H9 (cell line): ENCODE data around the gene LEF1. TPM values are rescaled to one million over a fixed set of nuclear protein-coding genes. Genes with fewer than 3 reads are reported as not detected.

Experiments
- DNase-seq: peaks from one replicate; pipeline ENCODE4 v3.0.0-alpha.2; 2017
- H2AFZ ChIP-seq: one replicate; pipeline ENCODE4 v1.6.1; 2013; ENCODE audit warnings: mild to moderate bottlenecking, low read length, control low read depth, moderate library complexity
- H2AK5ac ChIP-seq: 2 replicates; pipeline ENCODE4 v1.6.1; 2013; ENCODE audit warnings: low read length, control low read depth, mixed read lengths; ENCODE audit not compliant: insufficient read length
- H2BK120ac ChIP-seq: one replicate; pipeline ENCODE4 v1.6.1; 2013; ENCODE audit warnings: low read depth, mild to moderate bottlenecking, low read length, control low read depth, inconsistent platforms; ENCODE audit not compliant: poor library complexity, severe bottlenecking
- H2BK12ac ChIP-seq: 2 replicates; pipeline ENCODE4 v1.6.1; 2013; ENCODE audit warnings: low read length, control low read depth, mixed read lengths, low read depth; ENCODE audit not compliant: insufficient read length
- H2BK15ac ChIP-seq: 2 replicates; pipeline ENCODE4 v1.6.1; 2013; ENCODE audit warnings: low read depth, low read length, control low read depth
- H2BK20ac ChIP-seq: one replicate; pipeline ENCODE4 v1.6.1; 2013; ENCODE audit warnings: low read depth, mild to moderate bottlenecking, low read length, control low read depth, inconsistent platforms; ENCODE audit not compliant: poor library complexity, severe bottlenecking
- H2BK5ac ChIP-seq: 2 replicates; pipeline ENCODE4 v1.6.1; 2013; ENCODE audit warnings: low read length, control low read depth, mixed read lengths; ENCODE audit not compliant: insufficient read length
- H3K14ac ChIP-seq: 2 replicates; pipeline ENCODE4 v1.6.1; 2013; ENCODE audit warnings: low read length, control low read depth; ENCODE audit not compliant: insufficient read depth
- H3K18ac ChIP-seq: 2 replicates; pipeline ENCODE4 v1.6.1; 2013; ENCODE audit warnings: low read depth, mild to moderate bottlenecking, mixed read lengths, low read length, control low read depth; ENCODE audit not compliant: insufficient read length
- H3K23ac ChIP-seq: 2 replicates; pipeline ENCODE4 v1.6.1; 2013; ENCODE audit warnings: low read length, control low read depth, mixed read lengths, low read depth; ENCODE audit not compliant: insufficient read length
- H3K23me2 ChIP-seq: 2 replicates; pipeline ENCODE4 v1.6.1; 2013; ENCODE audit warnings: low read depth, mild to moderate bottlenecking, mixed read lengths, low read length, control low read depth; ENCODE audit not compliant: insufficient read length, poor library complexity, severe bottlenecking
- H3K27ac ChIP-seq: 2 replicates; pipeline ENCODE4 v1.5.1; 2013; ENCODE audit warnings: low read length, control low read depth, mixed read lengths, low read depth; ENCODE audit not compliant: insufficient read length
- H3K27me3 ChIP-seq: 2 replicates; pipeline ENCODE4 v1.6.1; 2013; ENCODE audit warnings: low read length, control low read depth, inconsistent platforms; ENCODE audit not compliant: insufficient read depth
- H3K4ac ChIP-seq: 2 replicates; pipeline ENCODE4 v1.6.1; 2013; ENCODE audit warnings: low read depth, mild to moderate bottlenecking, control low read depth, inconsistent platforms, low read length, moderate library complexity
- H3K4me1 ChIP-seq: 2 replicates; pipeline ENCODE4 v1.6.1; 2013; ENCODE audit warnings: low read length, control low read depth, inconsistent platforms; ENCODE audit not compliant: insufficient read depth
- H3K4me2 ChIP-seq: 2 replicates; pipeline ENCODE4 v1.6.1; 2013; ENCODE audit warnings: low read length, control low read depth, mixed read lengths; ENCODE audit not compliant: insufficient read length, insufficient read depth
- H3K56ac ChIP-seq: 2 replicates; pipeline ENCODE4 v1.6.1; 2013; ENCODE audit warnings: low read depth, mild to moderate bottlenecking, mixed read lengths, low read length, control low read depth; ENCODE audit not compliant: insufficient read length
- H3K79me1 ChIP-seq: 2 replicates; pipeline ENCODE4 v1.6.1; 2013; ENCODE audit warnings: low read depth, mild to moderate bottlenecking, moderate library complexity, low read length, control low read depth, inconsistent platforms; ENCODE audit not compliant: insufficient read depth, poor library complexity, severe bottlenecking
- H3K79me2 ChIP-seq: 2 replicates; pipeline ENCODE4 v1.6.1; 2013; ENCODE audit warnings: low read length, control low read depth, inconsistent platforms; ENCODE audit not compliant: insufficient read depth
- H3K9ac ChIP-seq: 2 replicates; pipeline ENCODE4 v1.6.1; 2013; ENCODE audit warnings: low read length, control low read depth, mixed read lengths; ENCODE audit not compliant: insufficient read length; ENCODE audit errors: extremely low read depth
- H3K9me3 ChIP-seq: one replicate; pipeline ENCODE4 v1.6.1; 2013; ENCODE audit warnings: low read depth, low read length, inconsistent platforms; ENCODE audit not compliant: control insufficient read depth
- H3T11ph ChIP-seq: one replicate; pipeline ENCODE4 v1.6.1; 2013; ENCODE audit warnings: mild to moderate bottlenecking, low read length, control low read depth, inconsistent platforms
- H4K20me1 ChIP-seq: one replicate; pipeline ENCODE4 v1.6.1; 2013; ENCODE audit not compliant: control insufficient read depth, insufficient read length, insufficient read depth
- H4K5ac ChIP-seq: 2 replicates; pipeline ENCODE4 v1.6.1; 2013; ENCODE audit warnings: low read depth, mild to moderate bottlenecking, mixed read lengths, low read length, control low read depth; ENCODE audit not compliant: insufficient read length
- H4K8ac ChIP-seq: replicated peaks from 2 replicates; pipeline ENCODE4 v1.6.1; 2013; ENCODE audit warnings: low read length, control low read depth, mixed read lengths, low read depth; ENCODE audit not compliant: insufficient read length
- H4K91ac ChIP-seq: 2 replicates; pipeline ENCODE4 v1.6.1; 2013; ENCODE audit warnings: low read depth, mild to moderate bottlenecking, moderate library complexity, mixed read lengths, low read length, control low read depth; ENCODE audit not compliant: insufficient read length
- H3K27ac Mint-ChIP-seq, 3 experiments: 2 replicates in 2 of 3; 3 replicates in 1 of 3; pipeline ENCODE4 v1.8.0; 2020 to 2021; ENCODE audit warnings: mixed read lengths in 3 of 3, mild to moderate bottlenecking in 1 of 3, moderate library complexity in 1 of 3
- H3K27me3 Mint-ChIP-seq: 2 replicates; pipeline ENCODE4 v1.8.0; 2021; ENCODE audit warnings: low read depth, mild to moderate bottlenecking, moderate library complexity, mixed read lengths
- H3K36me3 Mint-ChIP-seq, 3 experiments: 2 replicates in 2 of 3; 3 replicates in 1 of 3; pipeline ENCODE4 v1.8.0; 2020 to 2021; ENCODE audit warnings: low read depth in 3 of 3, mixed read lengths in 3 of 3; ENCODE audit not compliant: insufficient read depth in 1 of 3
- H3K4me1 Mint-ChIP-seq, 2 experiments: 2 replicates each; pipeline ENCODE4 v1.8.0; 2020; ENCODE audit warnings: mixed read lengths in 2 of 2
- H3K4me3 Mint-ChIP-seq, 2 experiments: 2 replicates in 1 of 2; 3 replicates in 1 of 2; pipeline ENCODE4 v1.8.0; 2020 to 2021; ENCODE audit warnings: mild to moderate bottlenecking in 2 of 2, mixed read lengths in 2 of 2, moderate library complexity in 1 of 2
- H3K9me3 Mint-ChIP-seq, 2 experiments: 2 replicates in 1 of 2; 3 replicates in 1 of 2; pipeline ENCODE4 v1.8.0; 2020; ENCODE audit warnings: mild to moderate bottlenecking in 2 of 2, mixed read lengths in 2 of 2, moderate library complexity in 1 of 2
- CTCF ChIP-seq: fragments of 200-600 bp; sonication (generic); conservative IDR thresholded peaks from 3 replicates; pipeline ENCODE4 v1.8.0; 2021; ENCODE audit warnings: antibody characterized with exemption, mild to moderate bottlenecking
- WGBS: extraction: QIAGEN DNeasy Blood & Tissue Kit; methylation state at CpG from one replicate; pipeline ENCODE4 v1.1.7; 2013; ENCODE audit warnings: missing lambda C conversion rate, low lambda C conversion rate, mixed read lengths; ENCODE audit not compliant: insufficient read length; ENCODE audit errors: extremely low coverage; 5-methylcytosine and 5-hydroxymethylcytosine counted together
- total RNA-seq: library from RNA; stranded (reverse); gene quantifications from 2 replicates; pipeline ENCODE4 v1.2.1, GENCODE V29; 2021

Gene LEF1
- total RNA-seq, 1 experiment from 2014 or later, result 2.5 TPM

- H3T11ph ChIP-seq, result no peak overlapping the region
- no peak overlapping the region for H2BK12ac ChIP-seq
- no peaks in the 10 kb centered on the region for H4K20me1 ChIP-seq
- no peaks in the 10 kb centered on the region for H3K9me3 Mint-ChIP-seq
- H3K36me3 Mint-ChIP-seq, result no peaks in the 10 kb centered on the region; a peak in 1 of 7 replicates
- H2BK5ac ChIP-seq, result no peak overlapping the region
- no CpG with 5 or more reads among the region's 2 CpGs for WGBS
- H3K79me1 ChIP-seq, result no peaks in the 10 kb centered on the region
- H3K4me2 ChIP-seq, result no peak overlapping the region
- H3K14ac ChIP-seq, result no peak overlapping the region
- no peaks in the 10 kb centered on the region for H3K27me3 ChIP-seq
- no peak overlapping the region for H4K5ac ChIP-seq
- H3K79me2 ChIP-seq, result no peaks in the 10 kb centered on the region
- H3K56ac ChIP-seq, result no peak overlapping the region
- H3K4me3 Mint-ChIP-seq, result no peak overlapping the region
- H4K91ac ChIP-seq, result no peak overlapping the region
- H3K23me2 ChIP-seq, result no peaks in the 10 kb centered on the region
- no peak overlapping the region for H2AK5ac ChIP-seq
- H4K8ac ChIP-seq, result no peak overlapping the region
- no peak overlapping the region for H3K27ac ChIP-seq
- H2BK15ac ChIP-seq, result no peak overlapping the region
- peaks cover 32% of the 10 kb centered on the region for H3K27me3 Mint-ChIP-seq
- no peak for TF ChIP-seq CTCF
- H2BK20ac ChIP-seq, result no peak overlapping the region
- no peak overlapping the region for H3K9ac ChIP-seq
- H3K4ac ChIP-seq, result no peak overlapping the region
- H3K4me1 ChIP-seq, result peaks cover 3% of the 10 kb centered on the region; the same call in 1 of the 2 replicates
- no peaks in the 10 kb centered on the region for H3K9me3 ChIP-seq
- H2AFZ ChIP-seq, result no peak overlapping the region
- no peak for DNase-seq
- H3K4me1 Mint-ChIP-seq, result peaks cover 16 to 18% of the 10 kb centered on the region in 2 experiments
- no peak overlapping the region for H3K27ac Mint-ChIP-seq
- no peak overlapping the region for H2BK120ac ChIP-seq
- no peak overlapping the region for H3K18ac ChIP-seq
- no peak overlapping the region for H3K23ac ChIP-seq
Observed at GRCh38 chr4:108047199-108047598, 121.5 kb downstream of the LEF1 start.
